Activated CD4-positive, alpha-beta T cell treated with anti-CD3 and anti-CD28 coated beads for 24 hours (primary cell): Measurements from ENCODE around the gene GABBR2.

ENCODE experiments used
- DNase-seq, 2 donors: peaks; one replicate each; pipeline ENCODE4 v3.0.0-alpha.2; 2020; ENCODE audit warnings: low read depth in 2 of 2

The GABBR2 gene

DNA sequence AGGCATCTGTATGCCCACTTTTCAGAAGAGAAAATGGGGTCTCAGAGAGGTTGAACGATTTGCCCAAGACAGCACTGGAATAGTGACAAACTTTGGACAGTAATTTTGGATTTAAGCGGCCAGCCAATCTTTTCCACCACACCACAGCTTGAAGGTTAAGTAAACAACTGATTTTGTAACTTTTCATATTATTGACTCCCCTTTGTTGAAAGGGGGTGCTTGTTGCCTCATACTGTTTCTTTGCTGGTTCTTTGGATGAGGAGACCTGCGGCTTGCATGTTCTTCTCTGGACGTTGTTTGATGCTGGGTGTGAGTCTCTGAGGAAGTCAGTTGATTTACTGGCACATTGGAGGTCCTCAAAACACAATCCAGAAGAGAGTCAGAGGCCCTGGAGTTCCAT lies 11.7 kb upstream of the GABBR2 start:
- DNase-seq, result no peak

DNA sequence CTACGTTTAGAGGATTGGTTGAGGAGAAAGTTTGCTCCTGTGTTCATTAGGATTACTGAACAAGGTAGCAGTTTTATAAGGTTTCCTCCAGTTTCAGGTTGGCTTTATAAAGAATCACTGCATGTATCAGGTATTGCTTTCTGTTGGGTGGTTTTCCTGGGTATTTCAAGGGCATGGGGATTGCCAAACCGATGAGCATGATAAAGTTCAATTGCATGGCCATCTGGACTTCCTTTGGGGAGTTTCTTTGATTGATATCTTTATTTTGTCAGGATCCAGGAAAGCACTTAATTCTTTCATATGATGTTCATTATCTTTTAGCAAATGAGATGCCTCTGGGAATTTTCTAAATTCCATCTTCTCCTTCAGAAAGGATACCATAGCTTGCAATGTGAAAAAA lies 10.3 kb upstream of the GABBR2 start:
- DNase-seq, result no peak

DNA sequence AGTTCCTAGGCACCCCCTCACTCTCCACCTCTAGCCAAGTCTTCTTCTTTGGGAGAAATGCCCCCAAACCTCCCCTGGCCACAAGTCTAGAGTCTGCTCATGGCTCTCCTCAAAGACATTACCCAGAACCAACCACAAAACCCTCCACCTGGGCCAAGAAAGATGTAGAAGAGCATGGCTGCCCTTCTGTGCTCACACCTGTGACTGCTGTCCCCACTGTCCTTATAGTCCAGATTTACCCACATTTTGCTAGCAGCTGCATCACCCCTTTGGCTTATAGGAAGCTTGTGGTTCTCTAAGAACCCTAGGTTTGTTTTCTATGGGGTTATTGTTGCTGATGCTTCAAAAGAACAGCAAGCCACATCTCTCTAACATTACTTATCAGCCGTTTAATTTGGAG lies 6.1 kb upstream of the GABBR2 start:
- DNase-seq, result no peak

DNA sequence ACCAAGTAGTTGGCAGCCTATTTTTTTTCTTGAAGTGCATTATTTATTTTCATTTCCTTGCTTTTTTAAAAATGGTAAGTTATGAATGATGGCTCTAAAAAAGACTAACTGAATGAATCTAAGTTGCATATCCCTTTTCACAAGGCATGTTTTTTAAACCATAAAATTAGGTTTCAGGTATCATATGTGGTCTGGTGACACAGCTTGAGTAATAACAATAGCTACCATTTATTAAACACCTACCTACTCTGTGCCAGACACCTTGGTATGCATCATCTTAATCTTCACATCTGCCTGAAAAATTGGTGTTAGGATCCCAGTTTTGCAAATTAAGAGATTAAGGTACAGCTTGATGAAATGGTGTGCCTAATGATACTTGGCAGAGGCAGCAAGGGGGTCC lies 4.3 kb upstream of the GABBR2 start:
- DNase-seq, result no peak

DNA sequence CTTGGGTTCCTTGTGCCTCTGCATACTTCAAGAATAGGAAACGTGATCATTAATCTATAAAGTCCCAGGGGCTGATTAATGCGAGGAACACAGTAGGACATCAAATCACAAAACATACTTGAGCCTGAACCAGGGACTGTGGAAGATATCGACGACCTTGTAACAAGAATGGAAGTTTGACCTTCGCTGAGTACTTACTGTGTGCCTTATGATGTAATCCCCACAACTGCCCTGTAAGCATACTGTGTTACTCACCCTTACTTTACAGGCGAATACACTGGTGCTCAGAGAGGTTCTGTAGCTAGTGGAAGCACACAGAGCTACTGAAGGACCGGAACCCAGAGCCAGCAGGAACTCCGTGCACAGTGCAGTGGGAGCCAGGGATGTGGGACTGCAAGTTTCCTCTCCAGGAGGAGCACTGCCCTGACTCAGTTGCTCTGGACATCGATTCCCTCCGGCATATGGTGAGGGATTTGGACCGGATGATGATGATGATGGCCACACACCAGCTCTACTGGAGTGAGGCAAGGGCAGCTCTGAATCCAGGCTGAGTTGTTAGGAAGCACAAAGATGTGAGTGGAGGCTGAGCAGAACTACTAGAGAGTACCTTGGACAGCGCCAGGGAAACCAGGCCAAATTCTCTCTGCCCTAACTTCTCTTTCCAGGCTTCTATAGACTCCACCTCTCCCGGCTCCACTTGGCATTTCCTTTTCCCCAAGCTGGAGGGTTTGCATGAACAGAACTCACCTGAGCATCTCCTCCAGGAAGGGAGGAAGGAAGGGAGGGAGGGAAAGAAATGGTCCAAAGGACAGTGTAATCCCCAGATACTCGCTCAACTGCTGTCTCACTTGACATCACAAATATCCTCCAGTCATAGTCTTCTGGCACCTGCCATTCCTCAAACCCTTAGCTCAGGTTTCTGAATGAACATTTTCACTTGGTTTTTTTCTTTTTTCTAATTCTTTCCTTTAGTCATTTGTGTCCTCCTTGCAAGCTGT lies 1.5 kb upstream of the GABBR2 start:
- no peak for DNase-seq

DNA sequence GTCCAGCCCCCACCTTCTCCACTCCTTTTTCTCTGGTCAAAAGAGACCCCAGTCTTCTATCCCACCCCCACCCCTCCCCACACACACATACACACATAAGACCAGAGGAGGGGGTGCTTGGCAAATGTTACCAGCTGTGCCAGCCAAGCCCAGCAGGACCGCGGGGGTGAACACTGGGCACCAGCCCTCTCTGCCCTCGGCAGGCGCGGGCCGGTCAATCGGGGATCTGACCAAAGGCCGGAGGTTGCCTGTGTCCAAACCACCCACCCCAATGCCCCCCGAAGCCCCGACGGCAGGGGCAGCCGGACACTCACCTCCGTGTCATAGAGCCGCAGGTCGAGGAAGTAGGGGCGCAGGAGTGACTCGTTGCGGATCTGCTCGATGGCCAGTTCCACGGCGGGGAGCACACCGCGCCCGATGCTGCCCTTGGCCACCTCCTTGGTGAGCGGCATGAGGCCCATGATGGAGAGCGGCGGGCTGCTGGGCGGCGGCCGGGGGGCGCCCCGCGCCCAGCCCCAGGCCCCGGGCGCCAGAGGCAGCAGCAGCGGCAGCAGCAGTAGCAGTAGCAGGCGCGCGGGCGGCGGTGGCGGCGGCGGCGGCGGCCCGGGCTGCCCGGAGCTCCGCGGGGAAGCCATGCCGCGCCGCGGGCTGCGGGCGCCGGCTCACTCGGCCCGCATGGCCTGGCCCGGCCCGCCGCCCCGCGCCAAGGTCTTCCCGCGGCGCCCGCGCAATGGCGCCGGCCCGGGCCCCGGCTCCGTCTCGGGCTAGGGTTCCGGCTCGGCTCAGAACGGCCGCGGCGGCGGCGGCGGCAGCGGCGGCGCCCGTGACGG lies 417 bp downstream of the GABBR2 start:
- DNase-seq, result no peak

DNA sequence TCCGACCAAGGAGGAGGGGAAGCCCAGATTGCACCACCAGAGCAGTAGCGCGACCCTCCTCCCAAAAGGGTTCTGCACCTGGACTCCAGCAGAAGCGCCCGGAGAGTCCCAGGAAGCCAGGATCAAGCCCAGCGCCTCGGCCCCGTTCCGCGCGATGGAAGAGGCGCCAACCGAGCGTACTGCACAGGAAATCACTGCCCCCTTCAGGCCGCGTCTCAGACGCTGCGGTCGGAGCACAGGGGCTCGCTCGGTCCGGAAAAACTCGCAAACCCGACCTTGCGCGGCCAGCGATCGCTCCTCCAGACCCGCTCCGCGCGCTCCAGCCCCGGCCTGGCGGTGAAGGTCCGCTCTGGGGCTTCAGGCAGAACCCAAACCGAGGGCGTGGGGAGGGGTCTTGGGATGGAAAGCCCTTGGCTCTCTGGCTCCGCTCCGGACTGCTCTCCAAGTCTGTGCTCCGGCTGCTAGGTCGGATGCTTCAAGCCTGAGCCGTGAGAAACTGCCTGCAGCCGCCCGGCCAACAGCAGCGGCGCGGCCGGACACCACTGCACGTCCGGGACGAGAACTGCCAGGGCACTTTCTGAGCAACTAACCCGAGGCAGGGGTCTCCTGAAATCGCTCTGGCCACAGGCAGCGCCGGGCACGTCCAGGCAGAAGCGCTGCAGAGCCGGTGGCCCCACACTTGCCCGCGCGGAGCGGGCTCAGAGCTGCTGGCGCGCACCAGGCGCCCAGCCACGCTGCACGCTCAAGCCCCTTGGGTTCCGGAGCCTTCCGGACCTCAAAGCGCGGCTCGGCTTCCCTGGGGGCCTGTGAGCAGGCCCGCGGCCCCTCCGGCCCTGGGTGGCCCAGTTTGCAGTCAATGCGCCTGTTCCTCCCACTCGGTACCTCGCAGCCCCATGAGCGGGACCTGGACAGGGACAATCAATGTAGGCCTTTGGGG lies 1.3 kb downstream of the GABBR2 start:
- DNase-seq, result peak in 1 of 2 donors; percentile 17

DNA sequence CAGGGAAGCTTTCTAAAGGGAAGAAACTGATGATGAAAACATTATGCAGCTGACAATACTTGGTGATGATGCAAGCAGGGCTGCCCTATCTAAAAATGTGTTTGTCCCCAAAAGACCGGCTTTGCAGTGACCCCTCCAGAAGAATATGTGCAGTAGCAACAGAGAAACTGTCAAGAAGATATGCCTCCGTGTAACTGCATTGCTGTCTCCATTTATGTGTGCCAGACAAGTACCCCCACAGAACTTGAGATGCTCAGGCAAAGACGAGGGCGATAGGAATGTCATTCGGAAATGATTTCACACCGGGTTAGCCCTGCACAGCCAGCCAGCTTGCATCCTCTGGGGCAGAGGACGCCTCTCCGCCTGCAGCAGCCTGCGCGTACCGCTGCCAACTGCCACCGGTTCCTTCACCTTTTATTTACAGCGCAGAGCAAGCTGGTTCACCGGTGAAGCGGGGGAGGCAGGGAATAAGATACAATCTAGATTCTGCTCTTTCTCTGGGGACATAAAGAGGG lies 2.0 kb downstream of the GABBR2 start:
- DNase-seq, result no peak

DNA sequence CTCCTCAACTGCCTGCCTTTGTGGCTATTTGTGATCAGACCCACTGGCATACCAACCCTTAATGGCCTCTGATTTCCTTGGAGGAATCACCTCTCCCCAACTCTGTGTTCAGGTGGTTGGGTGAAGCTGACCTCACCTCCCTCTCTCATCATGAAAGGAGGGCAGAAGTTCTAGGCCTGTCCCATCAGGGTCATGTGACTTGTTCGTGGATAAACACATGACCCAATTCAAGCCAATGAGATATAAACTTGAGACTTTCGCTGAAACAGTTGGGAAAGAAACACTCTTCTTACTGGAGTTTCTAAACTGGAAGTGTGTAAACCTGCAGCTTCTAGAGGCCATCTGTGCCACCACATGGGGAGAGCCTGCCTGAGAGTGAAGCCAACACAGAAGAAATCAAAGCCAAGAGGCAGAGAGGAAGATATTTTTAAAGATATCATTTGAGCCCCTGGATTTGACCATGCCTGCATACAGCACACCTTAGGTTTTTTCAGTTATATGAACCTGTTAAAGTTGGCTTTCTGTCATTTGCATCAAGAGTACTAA lies 5.8 kb downstream of the GABBR2 start:
- DNase-seq, result no peak

DNA sequence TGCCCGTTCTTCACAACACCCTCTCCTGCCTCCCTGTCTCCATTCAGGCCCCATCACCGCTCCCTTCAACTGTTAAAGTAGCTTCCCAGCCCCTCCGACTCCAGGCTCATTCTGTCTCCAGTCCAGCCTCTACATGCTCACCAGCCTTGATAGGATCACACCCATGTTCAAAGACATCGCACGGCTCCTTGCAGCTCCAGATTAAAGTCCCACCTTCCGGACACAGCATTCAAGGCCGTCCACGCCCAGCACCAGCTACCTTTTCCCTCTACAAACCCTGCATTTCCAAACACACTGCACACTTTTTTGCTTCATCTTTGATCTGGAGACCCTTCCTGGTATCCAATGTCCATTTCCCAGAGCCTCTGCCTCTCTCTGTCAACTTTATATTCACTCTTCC lies 6.4 kb downstream of the GABBR2 start:
- DNase-seq, result no peak

DNA sequence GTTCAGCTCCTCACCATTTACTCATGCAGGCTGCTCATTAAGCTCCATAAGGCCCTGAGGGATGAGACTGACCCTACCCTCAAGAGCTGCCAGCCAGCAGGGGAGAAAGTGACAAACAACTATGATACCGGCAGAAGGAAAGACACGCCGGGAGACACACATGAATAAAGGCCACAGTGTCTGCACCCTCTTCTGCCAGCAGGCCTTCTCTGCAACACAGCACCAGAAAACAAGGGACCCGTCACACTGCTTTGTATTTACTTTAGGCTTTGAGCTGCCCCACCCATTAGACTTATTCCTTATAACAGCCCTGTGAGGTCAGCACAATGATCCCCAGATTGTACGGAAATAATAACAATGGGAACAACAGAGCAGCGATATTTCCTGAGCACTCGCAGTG lies 7.2 kb downstream of the GABBR2 start:
- no peak for DNase-seq

DNA sequence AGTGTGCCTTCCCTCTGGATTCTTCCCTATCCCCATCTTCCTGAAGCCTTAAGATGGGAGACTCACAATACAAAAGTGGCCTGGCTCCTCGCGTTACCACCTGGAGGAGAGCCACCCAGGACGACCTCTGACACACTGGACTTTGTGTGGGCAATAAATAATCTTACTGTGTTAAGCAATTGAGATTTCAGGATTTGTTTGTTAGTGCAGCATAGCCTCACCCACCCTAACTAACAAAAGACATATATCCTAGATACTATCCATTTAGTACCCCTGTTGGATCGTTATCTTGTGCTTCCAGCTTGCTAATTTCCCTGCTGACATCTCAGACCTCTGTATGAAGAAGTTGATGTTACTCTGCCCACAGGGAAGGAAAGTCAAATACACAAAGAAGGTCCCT lies 7.9 kb downstream of the GABBR2 start:
- no peak for DNase-seq

DNA sequence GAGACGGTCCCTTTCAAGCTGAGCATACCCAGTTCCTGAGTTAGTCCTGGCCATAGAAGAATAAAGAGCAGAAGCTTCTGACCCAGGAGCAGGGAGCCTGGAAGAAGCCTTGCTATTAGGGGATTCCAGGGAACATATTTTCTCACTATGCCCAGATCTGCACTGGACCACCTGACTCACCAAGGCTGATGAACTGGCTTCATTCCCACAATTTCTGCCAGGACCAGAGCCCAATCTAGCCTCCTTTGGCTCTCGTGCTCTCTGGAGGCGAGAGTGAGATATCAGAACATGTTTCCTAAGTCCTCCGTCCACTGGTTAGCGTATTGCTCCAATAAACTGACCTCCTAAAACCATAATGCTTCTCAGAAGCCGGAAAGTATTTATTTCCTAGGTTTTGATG lies 9.9 kb downstream of the GABBR2 start:
- DNase-seq, result no peak

DNA sequence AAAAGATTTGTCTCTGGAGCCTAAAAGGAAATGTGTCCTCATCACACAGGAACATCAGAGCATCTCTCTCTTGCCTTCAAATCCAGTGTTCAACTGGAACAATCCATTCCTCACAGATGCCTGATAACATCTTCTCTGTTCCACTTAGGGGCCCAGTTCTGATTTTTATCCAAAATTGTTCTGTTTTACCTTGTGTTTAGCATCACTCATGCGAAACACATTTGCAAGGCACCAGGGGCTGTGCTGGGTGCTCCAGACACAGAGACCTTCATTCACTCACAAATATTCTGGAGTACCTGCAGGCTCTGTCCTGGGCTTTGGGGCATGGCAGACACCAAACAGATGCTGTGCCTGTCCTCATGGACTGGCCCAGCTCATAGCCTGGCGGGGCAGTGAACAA lies 13.8 kb downstream of the GABBR2 start:
- no peak for DNase-seq

DNA sequence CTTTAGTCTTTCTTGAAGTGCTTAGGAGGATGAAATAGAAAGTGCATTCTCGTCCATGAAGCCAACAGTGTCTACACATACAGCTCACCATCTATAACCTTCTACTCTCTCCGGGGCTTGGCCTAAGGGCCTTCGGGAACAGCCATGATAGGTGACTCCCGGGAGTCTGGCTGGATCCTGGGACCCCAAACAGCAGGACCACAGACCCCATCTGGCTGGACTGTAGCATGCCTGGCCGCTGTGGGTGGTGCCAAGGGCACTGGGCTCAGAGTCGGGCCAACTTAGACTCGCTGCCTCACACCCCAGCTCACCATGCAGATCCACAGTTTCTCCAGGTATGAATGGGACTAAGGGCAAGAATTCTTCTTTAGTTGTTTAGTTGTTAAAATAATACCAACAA lies 16.3 kb downstream of the GABBR2 start:
- no peak for DNase-seq

DNA sequence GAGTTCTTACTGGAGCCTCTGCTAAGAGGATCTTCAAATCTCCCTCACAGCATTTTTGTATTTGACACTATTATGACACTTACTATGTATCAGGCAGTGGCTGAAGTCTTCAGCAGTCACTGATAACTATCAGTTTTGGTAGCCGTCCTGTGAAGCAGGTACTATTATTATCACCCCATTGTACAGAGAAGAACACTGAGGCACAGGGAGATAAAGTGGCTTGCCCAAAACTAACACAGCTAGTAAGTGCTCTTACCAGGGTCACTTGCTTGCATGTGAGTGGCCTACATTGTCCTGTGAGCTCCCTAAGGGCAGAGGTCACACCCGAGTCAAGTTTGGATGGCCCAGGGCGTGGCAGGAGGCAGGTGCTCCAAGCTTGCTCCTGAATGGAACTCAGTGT lies 16.8 kb downstream of the GABBR2 start:
- no peak for DNase-seq

DNA sequence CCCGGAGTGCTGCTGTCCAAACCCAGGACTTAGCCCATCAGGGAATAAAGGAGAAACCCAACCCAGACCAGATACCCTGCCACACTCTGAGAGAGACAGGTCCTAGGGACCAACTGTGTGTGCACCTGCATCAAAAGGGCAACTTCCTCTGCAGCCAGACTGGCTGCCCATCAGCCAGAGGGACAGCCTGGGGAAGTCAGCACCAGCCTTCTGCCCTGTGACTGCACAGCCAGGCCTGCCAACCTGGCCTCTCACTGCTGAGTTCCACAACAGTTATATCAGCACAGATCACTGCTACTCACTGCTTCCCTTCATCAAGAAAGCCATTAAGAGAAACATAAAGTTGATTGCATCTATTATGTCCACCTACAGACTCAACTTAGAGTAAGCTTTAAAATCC lies 18.0 kb downstream of the GABBR2 start:
- no peak for DNase-seq

DNA sequence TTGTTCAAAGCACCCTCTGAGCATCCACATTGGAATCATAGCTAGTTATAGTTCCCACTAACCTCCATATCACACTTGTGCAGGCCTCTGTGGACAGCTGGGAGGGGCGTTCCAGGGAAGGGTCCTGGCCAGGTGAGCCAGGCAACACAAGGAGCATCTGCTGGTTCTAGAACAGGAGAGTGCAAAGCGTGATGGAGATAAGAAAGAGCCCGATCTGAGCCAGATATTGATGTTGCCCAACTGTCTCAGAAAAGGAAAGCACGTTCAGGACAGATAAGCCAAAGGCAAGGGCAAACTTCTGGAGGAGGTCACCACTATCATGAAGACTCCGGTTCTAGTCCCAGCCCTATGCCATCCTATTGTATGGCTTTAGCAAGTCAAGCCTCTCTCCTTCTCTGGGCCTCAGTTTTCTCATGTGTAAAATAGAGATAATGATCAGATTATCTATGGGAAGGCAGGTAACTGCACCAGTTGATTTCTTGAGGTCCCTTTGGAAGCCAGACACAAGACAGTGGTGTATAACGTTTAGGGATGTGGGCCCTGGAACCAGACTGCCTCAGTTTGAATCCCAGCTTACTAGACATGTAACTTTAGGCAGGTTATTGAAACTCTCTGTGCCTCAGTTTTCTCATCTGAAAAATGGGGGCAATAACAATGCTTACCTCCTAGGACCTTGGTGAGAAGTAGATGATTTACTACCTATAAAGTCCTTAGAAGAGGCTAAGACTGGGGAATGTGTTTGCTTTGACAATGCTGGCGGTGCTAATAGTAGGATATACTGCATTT lies 19.8 kb downstream of the GABBR2 start:
- no peak for DNase-seq

DNA sequence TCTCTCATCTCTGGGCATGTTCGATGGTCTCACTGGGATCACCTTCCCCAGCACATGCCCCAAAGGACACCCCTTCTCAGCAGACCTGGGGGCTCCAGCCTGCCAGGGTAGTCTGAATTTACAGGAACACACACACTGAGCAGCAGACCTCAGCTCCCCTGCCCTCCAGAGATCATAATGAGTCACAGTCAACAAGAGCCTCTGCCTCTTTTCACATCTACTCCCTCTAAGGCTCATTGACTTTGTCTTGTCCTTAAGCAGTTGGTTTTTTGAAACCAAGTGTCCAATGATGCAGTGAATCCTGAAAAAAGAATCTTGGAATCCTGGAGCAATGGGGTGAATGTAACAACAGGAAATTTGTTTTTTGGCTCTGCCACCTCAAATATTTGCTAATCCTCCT lies 20.8 kb downstream of the GABBR2 start:
- DNase-seq, result no peak
